Neural cell (in vitro differentiated cells): ENCODE results near the gene BLOC1S1. TPM values are rescaled to one million over a fixed set of nuclear protein-coding genes. Genes with fewer than 3 reads are reported as not detected.

ENCODE experiments used
- H2AFZ ChIP-seq: fragments of 200-600, 300-800 bp; sonication (generic), shearing (Covaris generic); 2 replicates; pipeline ENCODE4 v1.6.0; 2014; ENCODE audit warnings: low read depth, mild to moderate bottlenecking, antibody characterized with exemption, low read length, moderate library complexity
- H3F3A ChIP-seq: fragments of 200-600 bp; shearing (Covaris generic); 2 replicates; pipeline ENCODE4 v1.6.1; 2016; ENCODE audit warnings: mild to moderate bottlenecking, moderate library complexity, mixed read lengths, antibody characterized with exemption, low read length; ENCODE audit not compliant: insufficient read depth, poor library complexity, severe bottlenecking
- H3K27ac ChIP-seq: fragments of 200-600, 300-800 bp; sonication (generic), shearing (Covaris generic); 2 replicates; pipeline ENCODE4 v1.5.1; 2014; ENCODE audit warnings: mild to moderate bottlenecking, low read length, moderate library complexity
- H3K27me3 ChIP-seq: fragments of 300-800, 200-600 bp; sonication (generic), shearing (Covaris generic); 2 replicates; pipeline ENCODE4 v1.6.0; 2014; ENCODE audit warnings: mild to moderate bottlenecking, low read depth, low read length, moderate library complexity; ENCODE audit not compliant: insufficient read depth
- H3K36me3 ChIP-seq: fragments of 300-800, 200-600 bp; sonication (generic), shearing (Covaris generic); 2 replicates; pipeline ENCODE4 v1.5.1; 2014; ENCODE audit warnings: mild to moderate bottlenecking, antibody characterized with exemption, low read length, moderate library complexity; ENCODE audit not compliant: insufficient read depth
- H3K4me2 ChIP-seq: fragments of 300-800, 200-600 bp; sonication (generic), shearing (Covaris generic); 2 replicates; pipeline ENCODE4 v1.6.0; 2014; ENCODE audit warnings: mild to moderate bottlenecking, low read length
- H3K4me3 ChIP-seq: fragments of 300-800, 200-600 bp; sonication (generic), shearing (Covaris generic); 2 replicates; pipeline ENCODE4 v1.5.1; 2014; ENCODE audit warnings: mild to moderate bottlenecking, low read length, moderate library complexity
- H3K79me2 ChIP-seq: fragments of 200-600 bp; shearing (Covaris generic); replicated peaks from 2 replicates; pipeline ENCODE4 v1.6.0; 2014; ENCODE audit warnings: mild to moderate bottlenecking, low read length, moderate library complexity; ENCODE audit not compliant: insufficient read depth
- H3K9ac ChIP-seq: fragments of 300-800, 200-600 bp; sonication (generic), shearing (Covaris generic); 2 replicates; pipeline ENCODE4 v1.6.1; 2016; ENCODE audit warnings: mild to moderate bottlenecking, low read length, mixed read lengths
- H3K9me2 ChIP-seq: fragments of 200-600 bp; shearing (Covaris generic); 2 replicates; pipeline ENCODE4 v1.6.1; 2016; ENCODE audit warnings: mild to moderate bottlenecking, low read length, mixed read lengths; ENCODE audit not compliant: insufficient read depth
- H3K9me3 ChIP-seq: fragments of 200-600, 300-800 bp; sonication (generic), shearing (Covaris generic); 2 replicates; pipeline ENCODE4 v1.6.1; 2016; ENCODE audit warnings: mild to moderate bottlenecking, mixed run types, low read length, moderate library complexity, mixed read lengths
- H4K20me1 ChIP-seq: fragments of 200-600 bp; shearing (Covaris generic); 2 replicates; pipeline ENCODE4 v1.6.1; 2016; ENCODE audit warnings: mild to moderate bottlenecking, mixed run types; ENCODE audit not compliant: insufficient read depth
- CTCF ChIP-seq: fragments of 450-650 bp; IDR thresholded peaks from 2 replicates; pipeline ENCODE4 v1.5.1; 2014; ENCODE audit warnings: antibody characterized with exemption, mild to moderate bottlenecking, moderate library complexity; ENCODE audit not compliant: poor library complexity, severe bottlenecking
- EP300 ChIP-seq: fragments of 450-650 bp; conservative IDR thresholded peaks from 2 replicates; pipeline ENCODE4 v1.6.1; 2014; ENCODE audit warnings: antibody characterized with exemption, mild to moderate bottlenecking, moderate library complexity; ENCODE audit not compliant: poor library complexity, severe bottlenecking
- EZH2 ChIP-seq: fragments of 200-600, 300-800 bp; shearing (Covaris generic), sonication (generic); IDR thresholded peaks from 2 replicates; pipeline ENCODE4 v1.6.1; 2014; ENCODE audit warnings: antibody characterized with exemption, low read length, borderline replicate concordance, mild to moderate bottlenecking; ENCODE audit not compliant: insufficient read depth, poor library complexity, severe bottlenecking
- MXI1 ChIP-seq: fragments of 450-650 bp; conservative IDR thresholded peaks from 2 replicates; pipeline ENCODE4 v1.6.1; 2014; ENCODE audit warnings: antibody characterized with exemption, mild to moderate bottlenecking; ENCODE audit not compliant: poor library complexity, severe bottlenecking
- POLR2AphosphoS5 ChIP-seq: IDR thresholded peaks from 2 replicates; pipeline ENCODE4 v1.6.1; 2012
- RAD21 ChIP-seq: fragments of 450-650 bp; conservative IDR thresholded peaks from 2 replicates; pipeline ENCODE4 v1.6.1; 2014; ENCODE audit warnings: antibody characterized with exemption, mild to moderate bottlenecking, moderate library complexity
- REST ChIP-seq: IDR thresholded peaks from 2 replicates; pipeline ENCODE4 v1.6.1; 2012; ENCODE audit warnings: borderline replicate concordance
- SMC3 ChIP-seq: fragments of 450-650 bp; conservative IDR thresholded peaks from 2 replicates; pipeline ENCODE4 v1.6.1; 2014; ENCODE audit warnings: antibody characterized with exemption, mild to moderate bottlenecking, moderate library complexity; ENCODE audit not compliant: poor library complexity
- TAF1 ChIP-seq: IDR thresholded peaks from 2 replicates; pipeline ENCODE4 v1.6.1; 2012; ENCODE audit warnings: low read depth
- polyA plus RNA-seq: library from polyadenylated mRNA; depleted of rRNA; stranded (reverse); fragments of >200 nt; gene quantifications from 2 replicates; pipeline ENCODE4 v1.2.3, GENCODE V29; 2014

BLOC1S1 gene
- polyA plus RNA-seq, 1 donor from 2014 or later = 217 TPM

- Histone ChIP-seq H3K4me2 (no peak overlapping the region), H3K79me2 (peaks cover 7% of the 10 kb centered on the region), H3F3A (no peaks in the 10 kb centered on the region), H3K27me3 (peaks cover 10% of the 10 kb centered on the region), H3K36me3 (no peaks in the 10 kb centered on the region), H3K4me3 (no peak overlapping the region), H3K9me2 (no peaks in the 10 kb centered on the region), H4K20me1 (no peaks in the 10 kb centered on the region), H3K27ac (no peak overlapping the region), H3K9me3 (no peaks in the 10 kb centered on the region), H3K9ac (no peak overlapping the region), H2AFZ (no peak overlapping the region)
- TF ChIP-seq EZH2 (no peak), TAF1 (no peak), CTCF (no peak), RAD21 (no peak), SMC3 (no peak), EP300 (no peak), REST (no peak), MXI1 (no peak), POLR2AphosphoS5 (no peak)
These were observed 3.0 kb upstream of the BLOC1S1 start for GRCh38 chr12:55712700-55713415.

- Histone ChIP-seq H4K20me1 (no peaks in the 10 kb centered on the region), H3K9me3 (no peaks in the 10 kb centered on the region), H3K27me3 (peaks cover 10% of the 10 kb centered on the region), H3K9ac (no peak overlapping the region), H3K4me3 (no peak overlapping the region), H3K4me2 (no peak overlapping the region), H3K36me3 (no peaks in the 10 kb centered on the region), H2AFZ (no peak overlapping the region), H3K27ac (no peak overlapping the region), H3K9me2 (no peaks in the 10 kb centered on the region), H3F3A (no peaks in the 10 kb centered on the region), H3K79me2 (peaks cover 7% of the 10 kb centered on the region)
- TF ChIP-seq RAD21 (no peak), EP300 (no peak), TAF1 (no peak), REST (no peak), SMC3 (no peak), CTCF (no peak), POLR2AphosphoS5 (no peak), EZH2 (no peak), MXI1 (no peak)
These were observed 2.1 kb upstream of the BLOC1S1 start for GRCh38 chr12:55713721-55714120.
